ENCODE measurements around the gene EHD2. TPM values are rescaled to one million over a fixed set of nuclear protein-coding genes. Genes with fewer than 3 reads are reported as not detected.

The EHD2 gene
- polyA plus RNA-seq, 1 donor from 2014 or later, result not detected

DNA sequence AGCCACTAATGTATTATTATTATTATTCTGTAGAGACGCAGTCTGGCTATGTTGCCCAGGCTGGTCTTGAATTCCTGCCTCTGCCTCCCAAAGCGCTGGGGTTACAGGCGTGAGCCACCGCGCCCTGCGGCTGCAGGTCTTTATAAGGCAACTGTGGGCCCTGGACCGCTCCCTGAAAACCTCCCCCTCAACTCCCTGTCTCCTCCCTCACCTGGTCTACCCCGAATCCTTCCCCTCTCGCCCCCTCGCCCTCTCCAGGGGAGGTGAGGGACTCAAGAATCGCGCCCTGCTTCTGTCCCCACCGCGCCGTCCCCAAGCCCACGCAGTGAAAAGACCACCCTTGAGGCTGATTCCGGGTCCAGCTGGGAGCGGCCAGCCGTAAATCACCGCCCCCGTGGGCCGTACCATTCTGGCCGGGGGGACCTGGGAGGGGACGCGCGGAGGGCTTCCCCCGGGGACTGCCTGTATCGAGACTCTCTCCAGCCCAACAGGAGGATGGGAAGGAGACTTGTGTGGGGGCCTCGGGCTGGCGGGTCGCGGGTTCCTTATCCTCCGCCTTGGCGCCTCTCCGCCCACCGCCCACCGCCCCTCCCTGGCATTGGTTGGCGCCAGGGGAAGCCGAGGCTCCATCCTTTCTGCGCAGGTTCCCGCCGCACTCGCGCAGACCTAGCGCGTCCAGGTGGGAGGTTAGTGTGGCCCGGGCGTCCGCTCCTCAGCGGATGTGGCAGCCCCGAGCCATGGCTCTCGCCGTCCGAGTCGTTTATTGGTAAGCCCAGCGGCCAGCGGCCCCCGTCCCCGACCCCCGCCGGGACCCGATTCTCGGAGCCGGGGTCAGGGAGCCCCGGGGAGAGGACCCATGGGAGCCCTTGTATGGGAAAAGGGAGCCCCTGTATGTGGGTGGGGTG is 65.1 kb downstream of the EHD2 start, which contains the start of gene SELENOW:
Gene SELENOW, plus strand, starts transcription at position 655 of the 905 bp plus-strand sequence. Its CDS starts 83 bp downstream, at position 738.
- Histone ChIP-seq H2AFZ (ENCODE audit: low read depth, low read length) (peak within 1 kb of the TSS; percentile 100), H3K36me3 (ENCODE audit: insufficient read depth, low read length) (no peaks in the 10 kb centered on the region), H4K20me1 (ENCODE audit: insufficient read depth) (no peaks in the 10 kb centered on the region), H3K27ac (ENCODE audit: low read length) (peak within 1 kb of the TSS; percentile 81), H3K4me3 (ENCODE audit: low read length) (peak within 1 kb of the TSS; percentile 97), H3K9ac (ENCODE audit: low read length) (peak within 1 kb of the TSS; percentile 87), H3K9me3 (ENCODE audit: low read length) (no peaks in the 10 kb centered on the region), H3K9me2 (ENCODE audit: insufficient read depth, low read length) (no peaks in the 10 kb centered on the region), H3F3A (ENCODE audit: insufficient read depth, low read length, poor library complexity, severe bottlenecking) (no peaks in the 10 kb centered on the region), H3K27me3 (ENCODE audit: insufficient read depth, low read depth, low read length) (no peaks in the 10 kb centered on the region), H3K79me2 (replicated peaks; ENCODE audit: insufficient read depth, low read length) (peaks cover 14% of the 10 kb centered on the region), H3K4me2 (ENCODE audit: low read length) (peak within 1 kb of the TSS; percentile 83)
- TF ChIP-seq MXI1 (conservative IDR thresholded peaks at IDR 0.05; ENCODE audit: poor library complexity, severe bottlenecking) (peak; percentile 68), POLR2AphosphoS5 (IDR thresholded peaks at IDR 0.05) (peak; percentile 88), RAD21 (conservative IDR thresholded peaks at IDR 0.05) (peak; percentile 21), SMC3 (conservative IDR thresholded peaks at IDR 0.05; ENCODE audit: poor library complexity) (peak; percentile 28), TAF1 (IDR thresholded peaks at IDR 0.05; ENCODE audit: low read depth) (peak; percentile 92), EP300 (conservative IDR thresholded peaks at IDR 0.05; ENCODE audit: poor library complexity, severe bottlenecking) (peak; percentile 63), EZH2 (IDR thresholded peaks at IDR 0.05; ENCODE audit: borderline replicate concordance, insufficient read depth, low read length, poor library complexity, severe bottlenecking) (no peak)
- TF ChIP-seq, protein P1, sequence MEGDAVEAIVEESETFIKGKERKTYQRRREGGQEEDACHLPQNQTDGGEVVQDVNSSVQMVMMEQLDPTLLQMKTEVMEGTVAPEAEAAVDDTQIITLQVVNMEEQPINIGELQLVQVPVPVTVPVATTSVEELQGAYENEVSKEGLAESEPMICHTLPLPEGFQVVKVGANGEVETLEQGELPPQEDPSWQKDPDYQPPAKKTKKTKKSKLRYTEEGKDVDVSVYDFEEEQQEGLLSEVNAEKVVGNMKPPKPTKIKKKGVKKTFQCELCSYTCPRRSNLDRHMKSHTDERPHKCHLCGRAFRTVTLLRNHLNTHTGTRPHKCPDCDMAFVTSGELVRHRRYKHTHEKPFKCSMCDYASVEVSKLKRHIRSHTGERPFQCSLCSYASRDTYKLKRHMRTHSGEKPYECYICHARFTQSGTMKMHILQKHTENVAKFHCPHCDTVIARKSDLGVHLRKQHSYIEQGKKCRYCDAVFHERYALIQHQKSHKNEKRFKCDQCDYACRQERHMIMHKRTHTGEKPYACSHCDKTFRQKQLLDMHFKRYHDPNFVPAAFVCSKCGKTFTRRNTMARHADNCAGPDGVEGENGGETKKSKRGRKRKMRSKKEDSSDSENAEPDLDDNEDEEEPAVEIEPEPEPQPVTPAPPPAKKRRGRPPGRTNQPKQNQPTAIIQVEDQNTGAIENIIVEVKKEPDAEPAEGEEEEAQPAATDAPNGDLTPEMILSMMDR (IDR thresholded peaks at IDR 0.05; ENCODE audit: poor library complexity, severe bottlenecking), result no peak
- TF ChIP-seq, protein P2, sequence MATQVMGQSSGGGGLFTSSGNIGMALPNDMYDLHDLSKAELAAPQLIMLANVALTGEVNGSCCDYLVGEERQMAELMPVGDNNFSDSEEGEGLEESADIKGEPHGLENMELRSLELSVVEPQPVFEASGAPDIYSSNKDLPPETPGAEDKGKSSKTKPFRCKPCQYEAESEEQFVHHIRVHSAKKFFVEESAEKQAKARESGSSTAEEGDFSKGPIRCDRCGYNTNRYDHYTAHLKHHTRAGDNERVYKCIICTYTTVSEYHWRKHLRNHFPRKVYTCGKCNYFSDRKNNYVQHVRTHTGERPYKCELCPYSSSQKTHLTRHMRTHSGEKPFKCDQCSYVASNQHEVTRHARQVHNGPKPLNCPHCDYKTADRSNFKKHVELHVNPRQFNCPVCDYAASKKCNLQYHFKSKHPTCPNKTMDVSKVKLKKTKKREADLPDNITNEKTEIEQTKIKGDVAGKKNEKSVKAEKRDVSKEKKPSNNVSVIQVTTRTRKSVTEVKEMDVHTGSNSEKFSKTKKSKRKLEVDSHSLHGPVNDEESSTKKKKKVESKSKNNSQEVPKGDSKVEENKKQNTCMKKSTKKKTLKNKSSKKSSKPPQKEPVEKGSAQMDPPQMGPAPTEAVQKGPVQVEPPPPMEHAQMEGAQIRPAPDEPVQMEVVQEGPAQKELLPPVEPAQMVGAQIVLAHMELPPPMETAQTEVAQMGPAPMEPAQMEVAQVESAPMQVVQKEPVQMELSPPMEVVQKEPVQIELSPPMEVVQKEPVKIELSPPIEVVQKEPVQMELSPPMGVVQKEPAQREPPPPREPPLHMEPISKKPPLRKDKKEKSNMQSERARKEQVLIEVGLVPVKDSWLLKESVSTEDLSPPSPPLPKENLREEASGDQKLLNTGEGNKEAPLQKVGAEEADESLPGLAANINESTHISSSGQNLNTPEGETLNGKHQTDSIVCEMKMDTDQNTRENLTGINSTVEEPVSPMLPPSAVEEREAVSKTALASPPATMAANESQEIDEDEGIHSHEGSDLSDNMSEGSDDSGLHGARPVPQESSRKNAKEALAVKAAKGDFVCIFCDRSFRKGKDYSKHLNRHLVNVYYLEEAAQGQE (IDR thresholded peaks at IDR 0.05; ENCODE audit: borderline replicate concordance), result peak; percentile 68

GRCh38 chr19:47778954-47779351 is 65.7 kb downstream of the EHD2 start:
- no peaks in the 10 kb centered on the region for H4K20me1 ChIP-seq (ENCODE audit: insufficient read depth)
- H3K9me3 ChIP-seq (ENCODE audit: low read length), result no peaks in the 10 kb centered on the region
- H3K36me3 ChIP-seq (ENCODE audit: insufficient read depth, low read length), result no peaks in the 10 kb centered on the region
- H3K4me3 ChIP-seq (ENCODE audit: low read length), result peak overlapping the region; percentile 97
- H3K79me2 ChIP-seq (replicated peaks; ENCODE audit: insufficient read depth, low read length), result peaks cover 14% of the 10 kb centered on the region
- H3F3A ChIP-seq (ENCODE audit: insufficient read depth, low read length, poor library complexity, severe bottlenecking), result no peaks in the 10 kb centered on the region
- H2AFZ ChIP-seq (ENCODE audit: low read depth, low read length), result peak overlapping the region; percentile 100
- peak overlapping the region; percentile 87 for H3K9ac ChIP-seq (ENCODE audit: low read length)
- TF ChIP-seq EP300 (conservative IDR thresholded peaks at IDR 0.05; ENCODE audit: poor library complexity, severe bottlenecking) (no peak), MXI1 (conservative IDR thresholded peaks at IDR 0.05; ENCODE audit: poor library complexity, severe bottlenecking) (no peak), EZH2 (IDR thresholded peaks at IDR 0.05; ENCODE audit: borderline replicate concordance, insufficient read depth, low read length, poor library complexity, severe bottlenecking) (no peak)
- peak overlapping the region; percentile 81 for H3K27ac ChIP-seq (ENCODE audit: low read length)
- no peaks in the 10 kb centered on the region for H3K27me3 ChIP-seq (ENCODE audit: insufficient read depth, low read depth, low read length)
- H3K4me2 ChIP-seq (ENCODE audit: low read length), result peak overlapping the region; percentile 83
- H3K9me2 ChIP-seq (ENCODE audit: insufficient read depth, low read length), result no peaks in the 10 kb centered on the region

All from neural cell (in vitro differentiated cells).